Adrenal gland (tissue), 12 donors: Measurements from ENCODE around the gene TOMT. TPM values are rescaled to one million over a fixed set of nuclear protein-coding genes. Genes with fewer than 3 reads are reported as not detected.

ENCODE experiments used
- DNase-seq, 7 donors: peaks; one replicate each; pipeline ENCODE4 v3.0.0-alpha.2; 2019 to 2020
- H3K27ac ChIP-seq, 5 donors: fragments of 200-600 bp; sonication (generic) in 4 of 5; 1 replicate in 3 of 5; 2 replicates in 2 of 5; pipeline versions ENCODE4 v1.5.1 to v1.8.0; 2016 to 2020; ENCODE audit warnings: mild to moderate bottlenecking in 1 of 5
- H3K27me3 ChIP-seq: fragments of 200-600 bp; 2 replicates; pipeline ENCODE4 v1.8.0; 2021
- H3K36me3 ChIP-seq, 2 donors: fragments of 200-600 bp; replicated peaks in 1 of 2; 1 replicate in 1 of 2; 2 replicates in 1 of 2; pipeline versions ENCODE4 v1.5.1 to v1.8.0; 2018 to 2022
- H3K4me1 ChIP-seq, 2 donors: fragments of 200-600 bp; replicated peaks in 1 of 2; 1 replicate in 1 of 2; 2 replicates in 1 of 2; pipeline versions ENCODE4 v1.5.1 to v1.8.0; 2018 to 2021
- H3K4me3 ChIP-seq, 4 donors: fragments of 200-600 bp; sonication (generic) in 3 of 4; one replicate each; pipeline ENCODE4 v1.5.1; 2016 to 2018
- H3K9me3 ChIP-seq, 3 donors: fragments of 200-600 bp; sonication (generic) in 1 of 3; replicated peaks in 1 of 3; 1 replicate in 2 of 3; 2 replicates in 1 of 3; pipeline versions ENCODE4 v1.5.1 to v1.8.0; 2016 to 2021
- CTCF ChIP-seq, 6 experiments: fragments of 450-650 bp in 4 of 6; fragments of 200-600 bp in 2 of 6; sonication (generic) in 1 of 6; IDR thresholded peaks; 1 replicate in 5 of 6; 2 replicates in 1 of 6; pipeline versions ENCODE4 v1.5.1 to v1.8.0; 2016 to 2021; ENCODE audit warnings: antibody characterized with exemption in 6 of 6, mild to moderate bottlenecking in 2 of 6, moderate library complexity in 1 of 6
- POLR2A ChIP-seq, 2 donors: fragments of 450-650 bp; IDR thresholded peaks; one replicate each; pipeline ENCODE4 v1.6.1; 2017; ENCODE audit warnings: antibody characterized with exemption in 2 of 2, mild to moderate bottlenecking in 2 of 2, moderate library complexity in 1 of 2
- WGBS, 4 donors: extraction: QIAGEN DNeasy Blood & Tissue Kit in 2 of 4; methylation state at CpG; one replicate each; pipeline versions ENCODE4 v1.1.5 to v1.1.7; 2013 to 2017; 5-methylcytosine and 5-hydroxymethylcytosine counted together
- intact Hi-C, 2 donors: fragments of 100-400 bp; cut with DNase I; formaldehyde crosslinking; loops; one replicate each; pipeline versions ENCODE4 v1.14.1 to v1.15.0; 2022 to 2023
- polyA plus RNA-seq, 3 donors: library from polyadenylated mRNA; stranded (reverse); fragments of 200-250 nt in 2 of 3; fragments of 350-450 nt in 1 of 3; fragmentation: Illumina TruSeq in 1 of 3; extraction: RNeasy Lipid Tissue Mini Kit (QIAGEN cat#74804) in 1 of 3; gene quantifications; one replicate each; pipeline ENCODE4 v1.2.3, GENCODE V29; 2013 to 2014
- total RNA-seq, 9 donors: library from RNA; depleted of rRNA in 4 of 9; stranded (reverse); fragments of >200 nt in 4 of 9; fragments of 120-200 nt in 1 of 9; fragmentation: NEBNext Ultra II Directional in 1 of 9; extraction: Animal tissue kit (Norgen Biotek cat#: 25700) in 1 of 9; gene quantifications; one replicate each; pipeline versions ENCODE4 v1.1.0 to v1.2.4, GENCODE V29; 2013 to 2023
- donor health status: healthy with polysubstance abuse.
- donor health status: Bipolar disorder and iron deficiency.
- donor health status: DM: yes; HTN: yes; CAD: no.
- donor health status: DM: no; HTN: no; CAD: no.
- donor health status: DM: no; HTN: no; CAD: no.
- donor health status: DM: yes; HTN: yes; CAD: no.

Gene TOMT
- total and polyA plus RNA-seq, 12 donors = not detected

GRCh38 chr11:72123117-72123653 lies 17.5 kb downstream of the TOMT start:
- H3K4me1 ChIP-seq = peaks cover 5 to 9% of the 10 kb centered on the region in 2 donors
- 27 to 45% (median 38%) methylated on average over 2 to 3 of the region's 3 CpGs for WGBS, 4 donors
- peak overlapping the region in 2 of 5 donors; percentile 12 to 39 for H3K27ac ChIP-seq
- no peaks in the 10 kb centered on the region for H3K9me3 ChIP-seq
- H3K27me3 ChIP-seq = no peaks in the 10 kb centered on the region
- DNase-seq = peak in 2 of 7 donors; percentile 59 to 61
- intact Hi-C loops = no loop called here
- no peak overlapping the region for H3K4me3 ChIP-seq
- H3K36me3 ChIP-seq = no peaks in the 10 kb centered on the region
- no peak for TF ChIP-seq POLR2A (IDR thresholded peaks at IDR 0.05)
- TF ChIP-seq CTCF (IDR thresholded peaks at IDR 0.05) = no peak

GRCh38 chr11:72124046-72124445 lies 18.3 kb downstream of the TOMT start:
- no peak for TF ChIP-seq CTCF (IDR thresholded peaks at IDR 0.05)
- no peak for TF ChIP-seq POLR2A (IDR thresholded peaks at IDR 0.05)
- Histone ChIP-seq H3K9me3 (no peaks in the 10 kb centered on the region), H3K4me1 (peaks cover 0 to 9% of the 10 kb centered on the region in 2 donors), H3K27ac (no peak overlapping the region), H3K27me3 (no peaks in the 10 kb centered on the region), H3K4me3 (no peak overlapping the region), H3K36me3 (no peaks in the 10 kb centered on the region)
- peak in 1 of 7 donors; percentile 45 for DNase-seq
- 78 to 96% (median 90%) methylated on average over 4 to 6 of the region's 6 CpGs for WGBS, 4 donors
- intact Hi-C loops = no loop called here

- 82 to 89% (median 85%) methylated on average over 1 of the region's 1 CpG for WGBS, 4 donors
- Histone ChIP-seq H3K27ac (no peak overlapping the region), H3K27me3 (no peaks in the 10 kb centered on the region), H3K4me1 (peaks cover 0 to 9% of the 10 kb centered on the region in 2 donors), H3K9me3 (no peaks in the 10 kb centered on the region), H3K36me3 (no peaks in the 10 kb centered on the region), H3K4me3 (no peak overlapping the region)
- intact Hi-C loops = no loop called here
- TF ChIP-seq CTCF (IDR thresholded peaks at IDR 0.05) = no peak
- TF ChIP-seq POLR2A (IDR thresholded peaks at IDR 0.05) = no peak
- DNase-seq = no peak
Measured at GRCh38 chr11:72125956-72126355, 20.2 kb downstream of the TOMT start.

GRCh38 chr11:72127923-72128322 lies 22.2 kb downstream of the TOMT start:
- Histone ChIP-seq H3K4me3 (no peak overlapping the region), H3K27ac (no peak overlapping the region), H3K27me3 (no peaks in the 10 kb centered on the region), H3K36me3 (no peaks in the 10 kb centered on the region), H3K9me3 (no peaks in the 10 kb centered on the region), H3K4me1 (peaks cover 0 to 9% of the 10 kb centered on the region in 2 donors)
- 63 to 74% (median 72%) methylated on average over 2 of the region's 2 CpGs for WGBS, 4 donors
- TF ChIP-seq POLR2A (IDR thresholded peaks at IDR 0.05) = no peak
- TF ChIP-seq CTCF (IDR thresholded peaks at IDR 0.05) = no peak
- no peak for DNase-seq
- intact Hi-C loops = no loop called here
